SU-DHL-6 (cell line): ENCODE measurements around the gene TNP2.

Experiments used
- H2AFZ ChIP-seq: fragments of 200-600 bp; sonication (generic); 2 replicates; pipeline ENCODE4 v1.6.1; 2014; ENCODE audit warnings: low read depth, mild to moderate bottlenecking, moderate library complexity, mixed read lengths, antibody characterized with exemption, low read length; ENCODE audit not compliant: severe bottlenecking
- H3F3A ChIP-seq: fragments of 200-600 bp; shearing (Covaris generic); 2 replicates; pipeline ENCODE4 v1.6.0; 2016; ENCODE audit warnings: antibody characterized with exemption, mild to moderate bottlenecking; ENCODE audit not compliant: insufficient read depth
- H3K27ac ChIP-seq: fragments of 200-600 bp; sonication (generic); 2 replicates; pipeline ENCODE4 v1.5.1; 2016; ENCODE audit warnings: low read depth, mild to moderate bottlenecking, low read length, moderate library complexity, mixed read lengths
- H3K27me3 ChIP-seq: fragments of 200-600 bp; sonication (generic), shearing (Covaris generic); 2 replicates; pipeline ENCODE4 v1.6.0; 2014; ENCODE audit warnings: mild to moderate bottlenecking, low read length
- H3K36me3 ChIP-seq: fragments of 200-600 bp; sonication (generic); 2 replicates; pipeline ENCODE4 v1.6.1; 2014; ENCODE audit warnings: mild to moderate bottlenecking, low read length, mixed read lengths
- H3K4me2 ChIP-seq: fragments of 300-600, 200-600 bp; shearing (Covaris generic), sonication (generic); 2 replicates; pipeline ENCODE4 v1.6.0; 2014; ENCODE audit warnings: low read length, low read depth, mild to moderate bottlenecking; ENCODE audit not compliant: poor library complexity, severe bottlenecking
- H3K4me3 ChIP-seq: fragments of 200-600 bp; sonication (generic); 2 replicates; pipeline ENCODE4 v1.5.1; 2014; ENCODE audit warnings: antibody characterized with exemption, low read length, mild to moderate bottlenecking, mixed read lengths; ENCODE audit not compliant: insufficient read depth, poor library complexity, severe bottlenecking
- H3K79me2 ChIP-seq: fragments of 200-600 bp; sonication (generic); 2 replicates; pipeline ENCODE4 v1.6.1; 2014; ENCODE audit warnings: mild to moderate bottlenecking, low read length, moderate library complexity; ENCODE audit not compliant: insufficient read depth
- H3K9ac ChIP-seq: fragments of 200-600 bp; sonication (generic); 2 replicates; pipeline ENCODE4 v1.7.0; 2014; ENCODE audit warnings: mild to moderate bottlenecking, low read length
- H3K9me2 ChIP-seq: fragments of 200-600 bp; sonication (generic); replicated peaks from 2 replicates; pipeline ENCODE4 v1.6.1; 2014; ENCODE audit warnings: low read length; ENCODE audit not compliant: insufficient read depth
- H3K9me3 ChIP-seq: fragments of 200-600 bp; sonication (generic); 2 replicates; pipeline ENCODE4 v1.6.1; 2014; ENCODE audit warnings: low read length, mixed read lengths; ENCODE audit not compliant: insufficient read depth
- H4K20me1 ChIP-seq: fragments of 200-600 bp; sonication (generic); 2 replicates; pipeline ENCODE4 v1.6.1; 2014; ENCODE audit warnings: low read depth, mild to moderate bottlenecking, antibody characterized with exemption, low read length, moderate library complexity, mixed read lengths
- EZH2phosphoT487 ChIP-seq: fragments of 200-600 bp; sonication (generic), shearing (Covaris generic); conservative IDR thresholded peaks from 2 replicates; pipeline ENCODE4 v1.6.1; 2018; ENCODE audit warnings: mild to moderate bottlenecking, antibody characterized with exemption, low read length, moderate library complexity, mixed read lengths
- TF ChIP-seq, protein P1 (sequence below): fragments of 200-600 bp; sonication (generic); IDR thresholded peaks from one replicate; pipeline ENCODE4 v1.5.1; 2017; ENCODE audit warnings: antibody characterized with exemption, mild to moderate bottlenecking, low read length, moderate library complexity; ENCODE audit not compliant: insufficient read depth, poor library complexity, severe bottlenecking

The TNP2 gene

GRCh38 chr16:11240636-11241473, 28.3 kb downstream of the TNP2 start:
- Histone ChIP-seq H3K36me3 (no peaks in the 10 kb centered on the region), H4K20me1 (no peaks in the 10 kb centered on the region), H3K4me2 (no peak overlapping the region), H3K79me2 (no peaks in the 10 kb centered on the region), H3K27ac (no peak overlapping the region), H3K4me3 (no peak overlapping the region), H3K27me3 (no peaks in the 10 kb centered on the region), H3K9me3 (no peaks in the 10 kb centered on the region), H3K9ac (no peak overlapping the region), H2AFZ (no peak overlapping the region), H3K9me2 (no peaks in the 10 kb centered on the region), H3F3A (no peaks in the 10 kb centered on the region)
- TF ChIP-seq, protein P1, sequence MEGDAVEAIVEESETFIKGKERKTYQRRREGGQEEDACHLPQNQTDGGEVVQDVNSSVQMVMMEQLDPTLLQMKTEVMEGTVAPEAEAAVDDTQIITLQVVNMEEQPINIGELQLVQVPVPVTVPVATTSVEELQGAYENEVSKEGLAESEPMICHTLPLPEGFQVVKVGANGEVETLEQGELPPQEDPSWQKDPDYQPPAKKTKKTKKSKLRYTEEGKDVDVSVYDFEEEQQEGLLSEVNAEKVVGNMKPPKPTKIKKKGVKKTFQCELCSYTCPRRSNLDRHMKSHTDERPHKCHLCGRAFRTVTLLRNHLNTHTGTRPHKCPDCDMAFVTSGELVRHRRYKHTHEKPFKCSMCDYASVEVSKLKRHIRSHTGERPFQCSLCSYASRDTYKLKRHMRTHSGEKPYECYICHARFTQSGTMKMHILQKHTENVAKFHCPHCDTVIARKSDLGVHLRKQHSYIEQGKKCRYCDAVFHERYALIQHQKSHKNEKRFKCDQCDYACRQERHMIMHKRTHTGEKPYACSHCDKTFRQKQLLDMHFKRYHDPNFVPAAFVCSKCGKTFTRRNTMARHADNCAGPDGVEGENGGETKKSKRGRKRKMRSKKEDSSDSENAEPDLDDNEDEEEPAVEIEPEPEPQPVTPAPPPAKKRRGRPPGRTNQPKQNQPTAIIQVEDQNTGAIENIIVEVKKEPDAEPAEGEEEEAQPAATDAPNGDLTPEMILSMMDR = no peak
- no peak for TF ChIP-seq EZH2phosphoT487

DNA sequence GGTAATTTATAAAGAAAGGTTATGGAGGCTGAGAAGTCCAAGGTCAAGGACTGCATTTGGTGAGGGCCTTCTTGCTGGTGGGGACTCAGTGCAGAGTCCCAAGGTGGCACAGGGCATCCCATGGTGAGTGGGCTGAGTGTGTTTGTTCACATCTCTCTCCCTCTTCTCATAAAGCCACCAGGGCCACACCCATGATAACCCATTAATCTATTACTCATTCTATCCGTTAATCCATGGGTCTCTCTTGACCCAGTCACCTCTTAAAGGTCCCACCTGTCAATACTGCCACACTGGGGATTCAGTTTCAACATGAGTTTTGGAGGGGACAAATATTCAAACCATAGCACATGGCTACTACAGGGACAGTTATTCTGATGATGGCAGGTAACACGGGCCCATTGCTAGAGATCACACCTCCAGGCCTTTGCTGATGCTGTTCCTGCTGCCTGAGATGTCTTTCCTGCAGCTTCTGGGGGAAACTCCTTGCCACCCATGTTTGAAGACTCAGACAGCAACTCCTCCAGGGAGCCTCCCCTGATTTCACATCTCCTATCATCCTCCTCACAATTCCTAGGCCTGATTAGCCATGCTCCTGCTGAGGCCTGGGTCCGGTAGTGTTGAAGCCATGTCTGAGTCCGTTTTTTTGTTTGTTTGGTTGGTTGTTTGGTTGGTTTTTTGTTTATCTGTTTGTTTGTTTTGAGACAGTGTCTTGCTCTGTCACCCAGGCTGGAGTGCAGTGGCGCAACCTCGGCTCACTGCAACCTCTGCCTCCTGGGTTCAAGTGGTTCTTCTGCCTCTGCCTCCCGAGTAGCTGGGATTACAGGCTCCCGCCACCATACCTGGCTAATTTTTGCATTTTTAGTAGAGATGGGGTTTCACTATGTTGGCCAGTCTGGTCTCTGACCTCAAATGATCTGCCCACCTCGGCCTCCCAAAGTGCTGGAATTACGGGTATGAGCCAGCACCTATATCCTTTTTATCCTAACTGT, 29.2 kb downstream of the TNP2 start:
- Histone ChIP-seq H3K9ac (no peak overlapping the region), H3K27ac (no peak overlapping the region), H4K20me1 (no peaks in the 10 kb centered on the region)

DNA sequence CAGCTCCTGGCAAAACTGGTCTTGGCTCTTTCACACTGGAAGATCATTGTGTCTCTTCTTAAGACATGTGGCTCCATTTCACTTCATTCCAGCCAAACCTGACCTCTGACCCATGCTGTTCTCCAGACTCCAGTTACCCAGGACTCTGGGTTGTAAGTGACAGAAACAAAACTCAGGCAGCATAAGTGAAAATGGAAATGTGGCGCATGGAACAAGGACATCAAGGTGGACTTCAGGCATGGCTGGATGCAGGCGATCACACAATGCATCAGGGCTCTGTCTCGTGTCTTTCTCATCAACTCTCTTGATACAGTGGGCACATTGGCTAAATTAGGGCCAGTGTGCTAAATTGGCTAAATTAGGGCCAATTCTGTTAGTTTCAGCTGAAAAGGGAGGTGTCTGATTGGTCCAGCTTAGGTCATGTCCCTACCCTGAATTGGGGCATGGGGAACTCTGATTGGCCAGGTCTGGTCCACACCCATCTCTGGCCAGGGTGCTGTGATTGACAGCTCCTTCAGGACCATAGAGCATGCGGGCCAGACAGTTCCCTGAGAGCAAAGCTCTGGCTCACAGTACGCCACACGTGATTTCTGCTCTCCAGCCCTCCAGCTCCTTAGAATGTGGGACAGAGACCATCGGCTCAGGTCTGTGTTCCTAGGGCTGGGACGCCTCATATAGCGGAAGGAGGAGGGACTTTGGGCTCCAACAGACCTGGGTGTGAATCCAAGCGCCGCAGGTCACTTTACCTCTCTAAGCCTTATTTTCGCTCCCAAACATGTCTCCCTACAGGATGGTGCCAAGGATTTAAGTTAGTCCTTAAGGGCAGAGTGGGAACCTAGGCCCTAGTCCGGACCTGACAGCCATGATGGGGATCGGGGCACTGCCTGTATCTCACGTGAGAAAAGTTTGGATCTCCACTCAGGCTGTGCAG, 30.6 kb downstream of the TNP2 start:
- no peaks in the 10 kb centered on the region for H3F3A ChIP-seq
- H3K9me2 ChIP-seq = no peaks in the 10 kb centered on the region
- no peaks in the 10 kb centered on the region for H4K20me1 ChIP-seq
- no peak overlapping the region for H3K27ac ChIP-seq
- no peak overlapping the region for H3K4me3 ChIP-seq
- H3K36me3 ChIP-seq = no peaks in the 10 kb centered on the region
- no peak overlapping the region for H2AFZ ChIP-seq
- H3K4me2 ChIP-seq = no peak overlapping the region
- TF ChIP-seq, protein P1 = no peak
- TF ChIP-seq EZH2phosphoT487 = no peak
- H3K27me3 ChIP-seq = no peaks in the 10 kb centered on the region
- no peaks in the 10 kb centered on the region for H3K9me3 ChIP-seq
- H3K9ac ChIP-seq = no peak overlapping the region
- H3K79me2 ChIP-seq = no peaks in the 10 kb centered on the region

More for the DNA sequence above, 29.2 kb downstream of the TNP2 start:
- Histone ChIP-seq H3K4me2 (no peak overlapping the region), H3K36me3 (no peaks in the 10 kb centered on the region), H3K9me2 (no peaks in the 10 kb centered on the region), H3K9me3 (no peaks in the 10 kb centered on the region), H3F3A (no peaks in the 10 kb centered on the region), H3K4me3 (no peak overlapping the region), H2AFZ (no peak overlapping the region), H3K79me2 (no peaks in the 10 kb centered on the region), H3K27me3 (no peaks in the 10 kb centered on the region)
- TF ChIP-seq, protein P1 = no peak
- no peak for TF ChIP-seq EZH2phosphoT487
